Measurements from ENCODE around the gene KCNH1. TPM values are rescaled to one million over a fixed set of nuclear protein-coding genes. Genes with fewer than 3 reads are reported as not detected.

KCNH1 gene
- total RNA-seq, 1 experiment from 2014 or later = not detected

GRCh38 chr1:211126622-211127021 lies 7.3 kb downstream of the KCNH1 start:
- Mint-ChIP-seq H3K27me3 (ENCODE audit: insufficient read depth, unreplicated experiment) (peaks cover 27% of the 10 kb centered on the region), H3K4me1 (ENCODE audit: low read depth, unreplicated experiment) (no peaks in the 10 kb centered on the region), H3K4me3 (ENCODE audit: unreplicated experiment) (no peak overlapping the region), H3K36me3 (ENCODE audit: insufficient read depth, unreplicated experiment) (no peaks in the 10 kb centered on the region), H3K27ac (ENCODE audit: unreplicated experiment) (no peak overlapping the region), H3K9me3 (ENCODE audit: unreplicated experiment) (no peaks in the 10 kb centered on the region)
- BruUV-seq (replicated peaks) = no TSS peak
- H3K9me3 ChIP-seq = no peaks in the 10 kb centered on the region
- ChIA-PET CTCF (no interaction called here), POLR2A (no interaction called here)
- H3K36me3 ChIP-seq (ENCODE audit: control insufficient read depth, insufficient read depth, low read length) = no peaks in the 10 kb centered on the region
- intact Hi-C loops (cut with micrococcal nuclease; ENCODE audit: unreplicated experiment) = no loop called here
- H3K4me1 ChIP-seq = no peaks in the 10 kb centered on the region
- no peak for DNase-seq
- TF ChIP-seq, protein P1, sequence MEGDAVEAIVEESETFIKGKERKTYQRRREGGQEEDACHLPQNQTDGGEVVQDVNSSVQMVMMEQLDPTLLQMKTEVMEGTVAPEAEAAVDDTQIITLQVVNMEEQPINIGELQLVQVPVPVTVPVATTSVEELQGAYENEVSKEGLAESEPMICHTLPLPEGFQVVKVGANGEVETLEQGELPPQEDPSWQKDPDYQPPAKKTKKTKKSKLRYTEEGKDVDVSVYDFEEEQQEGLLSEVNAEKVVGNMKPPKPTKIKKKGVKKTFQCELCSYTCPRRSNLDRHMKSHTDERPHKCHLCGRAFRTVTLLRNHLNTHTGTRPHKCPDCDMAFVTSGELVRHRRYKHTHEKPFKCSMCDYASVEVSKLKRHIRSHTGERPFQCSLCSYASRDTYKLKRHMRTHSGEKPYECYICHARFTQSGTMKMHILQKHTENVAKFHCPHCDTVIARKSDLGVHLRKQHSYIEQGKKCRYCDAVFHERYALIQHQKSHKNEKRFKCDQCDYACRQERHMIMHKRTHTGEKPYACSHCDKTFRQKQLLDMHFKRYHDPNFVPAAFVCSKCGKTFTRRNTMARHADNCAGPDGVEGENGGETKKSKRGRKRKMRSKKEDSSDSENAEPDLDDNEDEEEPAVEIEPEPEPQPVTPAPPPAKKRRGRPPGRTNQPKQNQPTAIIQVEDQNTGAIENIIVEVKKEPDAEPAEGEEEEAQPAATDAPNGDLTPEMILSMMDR (IDR thresholded peaks at IDR 0.05; ENCODE audit: insufficient read depth in 1 of 2, low read depth in 1 of 2, low read length in 1 of 2, severe bottlenecking in 1 of 2, unreplicated experiment in 1 of 2) = no peak
- H3K27me3 ChIP-seq (replicated peaks; ENCODE audit: control insufficient read depth, insufficient read depth, low read length) = peaks cover 1% of the 10 kb centered on the region
- H3K4me3 ChIP-seq (ENCODE audit: low read depth, low read length) = no peak overlapping the region

DNA sequence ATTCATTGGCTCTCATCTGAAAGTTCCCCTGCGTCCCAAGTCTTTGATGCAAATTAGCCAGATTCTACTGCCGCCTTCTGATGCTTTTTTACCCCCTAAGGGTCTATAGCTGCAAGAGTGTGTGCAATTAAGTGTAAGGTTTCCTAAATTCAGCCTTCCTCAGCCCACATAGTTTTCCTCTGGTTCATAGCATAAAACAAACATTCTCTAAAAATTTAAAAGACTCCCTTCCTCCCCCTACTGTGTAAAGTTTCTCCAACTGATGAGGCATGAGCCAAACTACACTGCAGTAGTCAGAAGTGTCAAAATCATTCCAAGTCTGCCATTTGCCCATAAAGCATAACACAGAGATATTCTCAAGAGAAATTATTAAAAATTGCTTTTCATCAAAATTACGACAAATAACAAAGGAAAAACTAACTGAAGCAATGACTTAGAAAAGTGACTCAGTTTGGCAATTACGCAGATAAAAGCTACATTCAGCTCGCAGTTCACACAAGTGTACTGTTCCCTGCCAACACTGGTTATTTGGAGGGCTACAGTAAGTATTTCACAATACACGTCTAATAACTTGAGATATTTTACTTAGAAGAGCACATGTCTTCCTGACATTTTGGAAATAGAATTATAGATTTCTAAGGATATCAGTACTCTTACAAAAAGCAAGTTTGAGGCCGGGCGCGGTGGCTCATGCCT lies 15.4 kb downstream of the KCNH1 start:
- ChIA-PET CTCF (no interaction called here), POLR2A (no interaction called here)
- Mint-ChIP-seq H3K9me3 (ENCODE audit: unreplicated experiment) (no peaks in the 10 kb centered on the region), H3K4me1 (ENCODE audit: low read depth, unreplicated experiment) (no peaks in the 10 kb centered on the region), H3K27ac (ENCODE audit: unreplicated experiment) (no peak overlapping the region), H3K27me3 (ENCODE audit: insufficient read depth, unreplicated experiment) (peaks cover 16% of the 10 kb centered on the region), H3K4me3 (ENCODE audit: unreplicated experiment) (no peak overlapping the region), H3K36me3 (ENCODE audit: insufficient read depth, unreplicated experiment) (no peaks in the 10 kb centered on the region)
- DNase-seq = no peak
- BruUV-seq (replicated peaks) = no TSS peak
- Histone ChIP-seq H3K9me3 (no peaks in the 10 kb centered on the region), H3K4me3 (ENCODE audit: low read depth, low read length) (no peak overlapping the region), H3K27me3 (replicated peaks; ENCODE audit: control insufficient read depth, insufficient read depth, low read length) (no peaks in the 10 kb centered on the region), H3K4me1 (no peaks in the 10 kb centered on the region), H3K36me3 (ENCODE audit: control insufficient read depth, insufficient read depth, low read length) (no peaks in the 10 kb centered on the region)
- intact Hi-C loops (cut with micrococcal nuclease; ENCODE audit: unreplicated experiment) = no loop called here
- TF ChIP-seq, protein P1 (IDR thresholded peaks at IDR 0.05; ENCODE audit: insufficient read depth in 1 of 2, low read depth in 1 of 2, low read length in 1 of 2, severe bottlenecking in 1 of 2, unreplicated experiment in 1 of 2) = no peak

GRCh38 chr1:211114446-211114845 lies 19.5 kb downstream of the KCNH1 start:
- H3K36me3 ChIP-seq (ENCODE audit: control insufficient read depth, insufficient read depth, low read length) = no peaks in the 10 kb centered on the region
- DNase-seq = no peak
- intact Hi-C loops (cut with micrococcal nuclease; ENCODE audit: unreplicated experiment) = no loop called here
- H3K27ac Mint-ChIP-seq (ENCODE audit: unreplicated experiment) = no peak overlapping the region
- no peaks in the 10 kb centered on the region for H3K27me3 ChIP-seq (replicated peaks; ENCODE audit: control insufficient read depth, insufficient read depth, low read length)
- H3K9me3 Mint-ChIP-seq (ENCODE audit: unreplicated experiment) = peaks cover 10% of the 10 kb centered on the region
- no peaks in the 10 kb centered on the region for H3K36me3 Mint-ChIP-seq (ENCODE audit: insufficient read depth, unreplicated experiment)
- no peak overlapping the region for H3K4me3 Mint-ChIP-seq (ENCODE audit: unreplicated experiment)
- no peaks in the 10 kb centered on the region for H3K4me1 ChIP-seq
- no peaks in the 10 kb centered on the region for H3K9me3 ChIP-seq
- TF ChIP-seq, protein P1 (IDR thresholded peaks at IDR 0.05; ENCODE audit: insufficient read depth in 1 of 2, low read depth in 1 of 2, low read length in 1 of 2, severe bottlenecking in 1 of 2, unreplicated experiment in 1 of 2) = no peak
- no peak overlapping the region for H3K4me3 ChIP-seq (ENCODE audit: low read depth, low read length)
- peaks cover 20% of the 10 kb centered on the region for H3K27me3 Mint-ChIP-seq (ENCODE audit: insufficient read depth, unreplicated experiment)
- BruUV-seq (replicated peaks) = no TSS peak
- ChIA-PET POLR2A (no interaction called here), CTCF (no interaction called here)
- no peaks in the 10 kb centered on the region for H3K4me1 Mint-ChIP-seq (ENCODE audit: low read depth, unreplicated experiment)
